T-helper 1 cell treated with Interleukin-12 subunit alpha and Interleukin-12 subunit beta and Interleukin-4 antibody, amounts not matched to agents 30 ng/mL and 1 ng/mL, for 36 hours (primary cell): ENCODE measurements around the gene RAB6A. TPM values are rescaled to one million over a fixed set of nuclear protein-coding genes. Genes with fewer than 3 reads are reported as not detected.
"Not testable (repeated sequence)": the region's sequence is repeated elsewhere in the genome, so short reads cannot be mapped to it uniquely, and the experiment has no call there.

ENCODE experiments used
- intact Hi-C: fragments of 100-400 bp; cut with micrococcal nuclease; formaldehyde crosslinking; loops from one replicate; pipeline ENCODE4 v1.15.1; 2024
- total RNA-seq: library from RNA; stranded (reverse); gene quantifications from 2 replicates; pipeline ENCODE4 v1.2.3, GENCODE V29; 2022

The RAB6A gene
- total RNA-seq, 1 donor from 2014 or later = 96.5 TPM

DNA sequence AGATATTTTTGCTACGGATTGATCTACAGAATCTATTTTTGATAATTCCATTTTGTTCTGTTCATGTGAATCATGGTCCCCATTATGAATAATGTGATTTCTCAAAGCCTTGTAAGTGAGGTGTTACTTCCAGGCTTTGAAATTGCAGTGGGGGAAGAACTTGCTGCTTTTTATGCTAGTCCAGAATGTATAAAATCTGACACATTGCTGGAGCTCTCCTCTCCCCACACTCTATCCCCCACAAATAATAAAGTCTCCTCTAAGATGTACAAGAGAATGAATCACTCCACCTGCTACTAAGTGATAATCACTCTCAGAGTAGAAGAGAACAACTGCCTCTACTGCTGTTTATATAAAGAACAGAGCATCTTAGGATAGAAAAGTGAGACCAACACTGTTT is 5.9 kb upstream of the RAB6A start:
- intact Hi-C loops = loop anchor here (10.0 kb wide), 1 partner anchor 622 kb away; the partner anchor contains the start of gene FCHSD2

DNA sequence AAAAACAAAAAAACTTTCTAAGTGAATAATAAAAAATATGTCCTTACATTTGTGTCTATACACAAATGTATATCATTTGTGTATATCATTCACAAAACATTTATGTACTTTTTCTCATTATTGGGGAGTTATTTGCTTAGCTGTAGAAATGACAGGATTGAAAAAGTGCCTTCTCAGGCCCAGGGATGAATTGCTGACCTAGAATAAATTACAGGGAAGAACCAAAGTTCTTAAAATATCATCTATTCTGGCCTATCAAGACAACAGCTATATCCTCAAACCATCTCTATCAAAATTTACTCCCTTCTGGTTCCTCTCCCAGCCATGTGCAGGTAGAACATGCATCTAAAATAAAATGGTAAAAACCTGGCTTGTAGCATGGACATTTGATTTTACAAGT is 1.9 kb upstream of the RAB6A start:
- intact Hi-C loops = loop anchor here (10.0 kb wide), 1 partner anchor 618 kb away; the partner anchor contains the start of gene FCHSD2

DNA sequence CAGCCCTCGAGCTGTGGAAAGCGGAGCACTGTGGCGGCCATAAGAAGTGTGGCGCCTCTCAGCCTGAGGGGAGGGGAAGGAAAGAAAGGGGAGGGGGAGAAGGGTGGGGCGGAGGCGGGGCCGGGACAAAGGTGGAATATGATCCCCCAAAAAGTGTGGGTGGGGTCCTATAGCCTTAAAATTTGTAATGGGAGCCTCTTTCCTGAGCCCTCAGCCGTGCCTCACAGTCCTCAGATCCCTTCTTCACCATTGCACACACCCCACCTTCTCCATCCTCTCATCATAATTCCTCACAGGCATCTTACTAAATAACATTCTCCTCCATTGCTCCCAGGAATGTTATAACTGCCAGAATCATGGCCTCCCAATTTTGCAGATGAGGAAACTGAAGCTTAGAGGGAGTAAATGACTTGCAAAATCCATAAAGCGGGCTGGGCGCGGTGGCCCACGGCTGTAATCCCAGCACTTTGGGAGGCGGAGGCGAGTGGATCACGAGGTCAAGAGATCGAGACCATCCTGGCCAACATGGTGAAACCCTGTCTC is 600 bp upstream of the RAB6A start:
- intact Hi-C loops = loop anchor here (1.0 to 10.0 kb wide), 10 partner anchors 18 to 947 kb away; partner anchors contain the start of genes ATG16L2, C2CD3, COA4 and FAM168A

DNA sequence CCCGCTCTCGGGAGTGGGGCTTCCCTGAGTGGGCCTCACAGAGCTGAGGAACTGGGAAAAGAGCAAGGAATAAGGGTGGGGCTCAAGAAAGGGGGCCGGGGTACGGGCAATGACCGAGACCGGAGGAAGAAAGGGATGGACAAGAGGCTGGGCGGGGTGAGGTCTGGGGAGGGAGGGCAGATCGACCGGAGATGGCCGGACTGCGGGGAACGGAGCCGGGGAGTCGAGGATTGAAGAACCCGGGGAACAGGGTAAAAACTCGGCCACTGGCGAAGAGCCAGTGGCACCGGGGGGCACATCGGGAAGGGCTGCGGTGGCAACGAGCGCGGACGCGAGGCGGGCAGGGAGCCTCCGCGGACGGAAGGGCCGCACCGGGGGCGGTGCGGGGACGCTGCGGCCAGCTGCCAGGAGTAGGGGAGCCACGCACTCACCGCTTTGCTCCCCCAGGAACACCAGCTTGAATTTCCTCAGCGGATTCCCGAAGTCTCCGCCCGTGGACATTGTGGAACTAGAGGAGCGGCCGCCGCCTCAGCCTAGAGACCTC is 667 bp downstream of the RAB6A start:
- intact Hi-C loops = loop anchor here (10.0 kb wide), 1 partner anchor 615 kb away; the partner anchor contains the start of gene FCHSD2

DNA sequence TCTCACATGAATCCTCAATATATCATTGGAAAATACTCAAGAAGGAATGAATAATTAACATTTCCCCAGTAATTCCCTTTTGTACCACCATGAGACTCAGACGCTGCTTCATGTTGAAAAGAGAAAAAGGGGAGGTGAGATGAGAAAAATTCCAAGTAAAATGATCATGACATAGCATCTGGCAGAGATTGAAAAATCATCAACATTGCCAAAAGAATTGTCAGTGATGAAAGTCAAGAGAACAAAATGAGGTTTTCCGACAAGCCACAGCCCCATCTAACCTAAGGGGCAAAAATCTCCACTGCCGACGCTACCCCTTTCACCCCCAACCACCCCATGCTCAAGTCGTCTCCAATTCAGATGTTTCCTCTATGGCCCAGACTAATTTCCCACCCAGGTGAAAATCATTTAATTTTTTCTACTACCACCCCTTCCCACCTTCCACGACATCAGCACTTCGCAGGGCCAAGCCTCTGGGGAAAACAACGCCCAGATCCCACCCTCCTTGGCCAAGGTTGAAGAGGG is 1.2 kb downstream of the RAB6A start:
- intact Hi-C loops = loop anchor here (5.0 to 10.0 kb wide), 2 partner anchors 42 to 615 kb away; partner anchors contain the start of gene FCHSD2

DNA sequence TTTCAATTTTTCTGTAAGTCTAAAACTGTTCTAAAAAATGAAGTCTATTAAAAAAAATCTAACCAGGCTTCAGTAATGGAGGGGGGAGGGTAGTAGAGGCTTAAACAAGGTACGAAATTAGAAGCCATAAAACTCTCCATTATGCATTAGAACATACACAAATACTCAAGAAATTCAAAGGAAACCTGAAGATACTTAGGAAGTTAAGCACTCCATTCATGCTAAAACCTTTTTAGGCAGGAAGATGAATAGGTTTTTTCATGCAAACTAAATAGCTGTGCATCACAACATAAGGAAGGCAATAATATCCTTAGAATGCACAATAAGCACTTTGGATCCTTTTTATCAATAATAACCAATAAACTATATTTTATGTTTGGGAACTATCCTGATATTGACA is 2.4 kb downstream of the RAB6A start:
- intact Hi-C loops = loop anchor here (5.0 kb wide), 1 partner anchor 41 kb away; no protein-coding TSS in a partner anchor

DNA sequence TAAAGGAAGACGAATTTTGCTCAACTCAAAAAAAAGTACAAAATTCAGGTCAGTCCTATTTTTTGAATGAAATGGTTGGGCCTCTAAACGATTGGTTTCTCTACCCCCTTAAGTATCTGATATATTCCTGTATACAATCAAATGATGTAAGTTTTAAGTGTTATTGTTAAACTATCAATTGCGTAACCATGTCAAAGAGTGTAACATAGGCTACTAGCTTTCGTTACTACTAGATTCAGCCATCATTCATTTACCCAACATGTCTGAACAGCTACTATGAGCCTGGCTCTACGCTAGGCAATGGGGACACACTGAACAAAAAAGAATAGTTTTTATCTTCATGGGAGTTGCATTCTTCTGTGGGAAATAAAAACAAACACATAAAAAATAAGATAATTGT is 3.3 kb downstream of the RAB6A start:
- intact Hi-C loops = loop anchor here (5.0 kb wide), 1 partner anchor 40 kb away; no protein-coding TSS in a partner anchor

DNA sequence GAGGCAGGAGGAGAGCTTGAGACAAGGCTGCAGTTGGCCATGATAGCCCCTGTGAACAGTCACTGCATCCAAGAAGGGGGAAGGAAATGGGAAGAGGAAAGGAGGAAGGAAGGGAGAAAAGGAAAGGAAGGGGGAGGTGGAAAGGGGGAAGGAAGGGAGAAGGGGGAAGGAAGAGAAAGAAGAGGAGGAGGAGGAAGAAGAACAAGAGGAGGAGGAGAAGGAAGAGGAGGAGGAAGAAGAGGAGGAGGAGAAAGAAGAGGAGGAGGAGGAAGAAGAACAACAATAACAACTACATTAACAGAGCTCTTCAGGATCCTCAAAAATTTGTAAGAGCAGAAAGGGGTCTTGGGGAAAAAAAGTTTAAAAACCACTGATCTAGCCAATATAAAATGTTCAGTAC is 5.2 kb downstream of the RAB6A start:
- intact Hi-C loops = loop anchor here (5.0 kb wide), 1 partner anchor 38 kb away; no protein-coding TSS in a partner anchor

DNA sequence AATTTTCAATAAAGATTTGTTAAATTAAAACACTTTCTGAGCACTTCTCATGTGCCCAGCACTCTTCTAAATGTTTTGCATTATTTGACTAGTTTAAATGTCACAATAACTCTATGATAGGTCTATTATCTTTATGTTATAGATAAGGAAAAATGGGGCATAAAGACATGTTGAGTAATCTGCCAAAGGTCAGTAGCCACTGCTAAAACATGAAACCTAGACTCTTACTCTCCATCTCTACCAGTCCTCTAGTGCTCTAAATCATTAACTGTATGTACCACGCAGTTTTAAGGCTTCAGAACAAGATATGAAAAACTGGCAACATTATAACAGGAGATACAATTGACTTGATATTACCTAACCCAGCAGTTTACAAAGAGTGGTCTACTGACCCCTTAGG is 6.9 kb downstream of the RAB6A start:
- intact Hi-C loops = loop anchor here (5.0 kb wide), 1 partner anchor 33 kb away; the partner anchor contains the start of gene MRPL48

DNA sequence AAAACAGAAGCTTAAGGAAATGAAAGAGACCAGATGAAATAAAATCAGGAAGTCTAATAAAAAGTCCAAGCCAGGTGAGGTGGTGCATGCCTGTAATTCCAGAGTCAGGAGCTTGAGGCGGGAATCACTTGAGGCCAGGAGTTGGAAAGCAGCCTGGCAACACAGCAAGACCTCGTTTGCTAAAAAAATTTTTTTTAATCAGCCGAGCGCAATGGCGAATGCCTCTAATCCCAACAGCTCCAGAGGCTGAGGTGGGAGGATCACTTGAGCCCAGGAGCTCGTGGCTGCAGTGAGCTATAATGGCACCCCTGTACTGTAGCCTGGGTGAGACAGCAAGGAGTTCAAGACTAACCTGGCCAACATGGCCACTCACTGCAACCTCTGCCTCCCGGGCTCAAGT is 8.0 kb downstream of the RAB6A start:
- intact Hi-C loops = loop anchor here (5.0 kb wide), 1 partner anchor 34 kb away; the partner anchor contains the start of gene MRPL48

DNA sequence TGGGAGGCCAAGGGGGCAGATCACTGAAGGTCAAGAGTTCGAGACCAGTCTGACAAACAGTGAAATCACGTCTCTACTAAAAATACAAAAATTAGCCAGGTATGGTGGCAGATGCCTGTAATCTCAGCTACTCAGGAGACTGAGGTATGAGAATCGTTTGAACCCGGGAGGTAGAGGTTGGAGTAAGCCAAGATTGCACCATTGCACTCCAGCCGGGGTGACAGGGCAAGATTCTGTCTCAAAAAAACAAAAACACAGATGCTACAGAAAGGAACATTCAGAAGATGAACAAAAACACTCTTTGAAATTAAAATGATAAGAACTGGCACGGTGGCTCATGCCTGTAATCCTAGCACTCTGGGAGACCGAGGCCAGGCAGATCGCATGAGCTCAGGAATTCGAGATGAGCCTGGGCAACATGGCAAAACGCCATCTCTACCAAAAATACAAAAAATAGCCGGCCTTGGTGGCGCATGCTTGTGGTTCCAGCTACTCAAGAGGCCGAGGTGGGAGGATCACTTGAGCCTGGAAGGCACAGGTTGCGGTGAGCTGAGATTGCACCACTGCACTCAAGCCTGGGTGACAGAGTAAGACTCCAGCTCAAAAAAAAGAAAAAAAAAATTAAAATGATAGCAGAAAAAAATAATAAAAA is 8.5 kb downstream of the RAB6A start:
- intact Hi-C loops = loop anchor here (5.0 kb wide), 1 partner anchor 35 kb away; the partner anchor contains the start of gene MRPL48

DNA sequence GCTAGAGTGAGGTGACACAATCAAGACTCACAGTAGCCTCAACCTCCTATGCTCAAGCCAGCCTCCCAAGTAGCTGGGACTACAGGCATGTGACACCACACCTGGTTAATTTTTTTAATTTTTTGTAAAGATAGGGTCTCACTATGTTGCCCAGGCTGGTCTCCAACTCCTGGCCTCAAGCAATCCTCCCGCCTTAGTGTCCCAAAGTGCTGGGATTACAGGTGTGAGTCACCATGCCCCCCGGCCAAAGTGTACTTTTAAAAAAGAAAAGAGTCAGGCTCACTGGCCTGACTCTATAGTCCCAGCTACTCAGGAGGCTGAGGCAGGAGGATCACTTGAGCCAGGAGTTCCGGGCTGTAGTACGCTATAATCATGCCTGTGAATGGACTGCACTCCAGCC is 10.0 kb downstream of the RAB6A start:
- intact Hi-C loops = loop anchor here (5.0 kb wide), 1 partner anchor 36 kb away; the partner anchor contains the start of gene MRPL48

DNA sequence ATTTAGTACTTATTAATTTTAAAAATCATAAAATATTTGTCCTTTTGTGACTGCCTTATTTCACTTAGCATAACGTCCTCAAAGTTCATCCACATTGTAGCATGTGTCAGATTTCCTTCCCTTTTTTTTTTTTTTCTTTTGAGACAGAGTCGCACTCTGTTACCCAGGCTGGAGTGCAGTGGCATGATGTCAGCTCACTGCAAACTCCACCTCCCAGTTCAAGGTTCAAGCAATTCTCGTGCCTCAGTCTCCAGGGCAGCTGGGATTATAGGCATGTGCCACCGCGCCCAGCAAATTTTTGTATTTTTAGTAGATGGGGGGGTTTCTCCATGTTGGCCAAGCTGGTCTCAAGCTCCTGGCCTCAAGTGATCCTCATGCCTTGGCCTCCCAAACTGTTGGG is 10.6 kb downstream of the RAB6A start:
- intact Hi-C loops = loop anchor here (5.0 kb wide), 1 partner anchor 37 kb away; the partner anchor contains the start of gene MRPL48

DNA sequence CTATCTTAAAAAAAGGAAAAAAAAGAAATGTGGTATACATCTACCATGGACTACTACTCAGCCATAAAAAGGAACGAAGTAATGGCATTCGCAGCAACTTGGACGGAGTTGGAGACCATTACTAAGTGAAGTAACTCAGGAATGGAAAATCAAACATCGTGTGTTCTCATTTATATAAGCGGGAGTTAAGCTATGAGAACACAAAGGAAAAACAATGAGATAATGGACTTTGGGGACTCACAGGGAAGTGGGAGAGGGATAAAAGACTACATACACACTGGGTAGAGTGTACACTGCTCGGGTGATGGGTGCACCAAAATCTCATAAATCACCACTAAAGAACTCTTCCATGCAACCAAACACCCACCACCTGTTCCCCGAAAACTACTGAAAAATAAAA is 11.8 kb downstream of the RAB6A start:
- intact Hi-C loops = no loop called here

DNA sequence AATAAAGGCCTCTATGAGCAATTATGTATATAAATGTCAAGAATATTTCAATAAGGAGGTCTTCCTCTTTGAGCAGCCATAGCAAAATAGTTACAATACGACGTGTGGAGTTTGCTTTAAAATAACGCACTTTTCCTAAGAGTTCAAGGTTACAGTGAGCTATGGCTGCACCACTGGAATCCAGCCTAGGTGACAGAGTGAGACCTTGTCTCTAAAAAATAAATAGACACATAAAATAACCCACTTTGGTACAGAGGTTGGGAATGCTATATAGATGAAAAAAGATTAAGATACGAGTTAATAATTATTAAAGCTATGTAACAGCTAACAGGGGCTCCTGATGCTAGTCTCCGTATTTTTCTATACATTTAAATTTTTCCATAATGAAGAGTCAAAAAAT is 12.6 kb downstream of the RAB6A start:
- intact Hi-C loops = no loop called here

DNA sequence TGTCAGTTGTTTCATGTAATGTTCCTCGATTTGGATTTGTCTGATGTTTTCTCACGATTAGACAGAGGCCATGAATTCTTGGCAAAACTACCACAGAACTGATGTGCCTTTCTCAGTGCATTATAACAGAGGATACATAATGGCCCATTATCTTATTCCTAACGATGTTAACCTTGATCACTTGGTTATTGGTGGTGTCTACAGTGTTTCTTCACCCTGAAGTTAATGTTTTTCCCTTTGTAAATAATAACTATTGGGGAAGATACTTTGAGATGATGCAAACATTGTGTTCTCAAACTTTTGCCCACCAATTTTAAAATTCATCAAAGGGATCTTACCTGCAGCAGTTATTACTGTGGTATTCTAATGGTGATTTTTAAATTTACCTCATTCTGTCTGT is 13.1 kb downstream of the RAB6A start:
- intact Hi-C loops = no loop called here

DNA sequence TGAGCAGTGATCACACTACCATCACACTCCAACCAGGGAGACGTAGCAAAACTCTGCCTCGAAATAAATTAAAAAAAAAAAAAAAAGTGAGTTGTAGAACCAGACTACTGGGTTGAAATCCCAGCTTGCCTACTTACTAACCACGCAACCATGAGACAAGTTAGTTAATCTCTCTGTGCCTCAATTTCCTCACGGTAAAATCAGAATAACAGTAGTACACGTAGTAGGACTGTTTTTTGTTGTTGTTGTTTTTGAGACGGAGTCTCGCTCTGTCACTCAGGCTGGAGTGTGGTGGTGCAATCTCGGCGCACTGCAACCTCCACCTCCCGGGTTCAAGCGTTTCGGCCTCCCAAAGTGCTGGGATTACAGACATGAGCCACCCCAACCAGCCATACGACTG is 14.2 kb downstream of the RAB6A start:
- intact Hi-C loops = no loop called here

DNA sequence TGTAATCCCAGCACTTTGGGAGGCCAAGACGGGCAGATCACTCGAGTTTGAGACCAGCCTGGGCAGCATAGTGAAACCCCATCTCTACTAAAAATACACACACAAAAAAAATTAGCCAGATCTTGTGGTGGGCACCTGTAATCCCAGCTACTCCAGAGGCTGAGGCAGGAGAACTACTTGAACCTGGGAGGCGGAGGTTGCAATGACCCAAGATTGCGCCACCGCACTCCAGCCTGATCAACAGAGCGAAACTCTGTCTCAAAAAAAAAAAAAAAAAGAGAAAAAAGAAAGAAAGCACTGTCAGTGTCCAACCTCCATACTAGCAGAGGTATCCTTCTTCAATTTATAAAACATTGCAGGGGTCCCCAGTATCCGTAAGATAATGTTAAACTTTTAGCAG is 17.8 kb downstream of the RAB6A start:
- intact Hi-C loops = no loop called here

DNA sequence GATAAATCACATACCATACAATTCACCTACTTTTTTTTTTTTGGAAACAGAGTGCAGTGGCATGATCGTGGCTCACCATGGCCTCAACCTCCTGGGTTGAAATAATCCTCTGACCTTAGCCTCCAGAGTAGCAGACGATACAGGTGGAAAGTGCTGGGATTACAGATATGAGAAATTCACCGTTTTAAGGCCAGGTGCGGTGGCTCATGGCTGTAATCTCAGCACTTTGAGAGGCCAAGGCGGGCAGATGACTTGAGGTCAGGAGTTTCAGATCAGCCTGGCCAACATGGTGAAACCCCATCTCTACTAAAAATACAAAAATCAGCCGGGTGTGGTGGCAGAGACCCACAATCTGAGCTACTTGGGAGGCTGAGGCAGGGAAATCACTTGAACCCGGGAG is 24.9 kb downstream of the RAB6A start:
- intact Hi-C loops = not testable (repeated sequence)

DNA sequence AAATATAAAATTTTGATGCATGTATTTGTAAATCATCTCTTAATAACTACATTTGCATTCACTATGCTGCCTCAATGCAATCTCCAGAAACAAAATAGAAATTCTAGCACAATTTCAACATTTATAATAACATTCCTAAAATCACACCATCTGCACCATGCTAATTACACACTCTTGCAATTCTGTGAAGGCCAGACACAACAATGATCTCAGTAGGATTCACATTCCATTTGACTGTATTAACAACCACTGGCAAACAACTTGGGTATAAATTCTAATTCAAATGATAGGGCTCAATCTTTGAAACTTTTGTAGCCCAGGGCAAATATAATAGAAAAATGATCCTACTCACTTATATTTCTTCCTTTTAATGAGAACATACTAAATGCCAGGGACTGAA is 25.9 kb downstream of the RAB6A start:
- intact Hi-C loops = no loop called here

DNA sequence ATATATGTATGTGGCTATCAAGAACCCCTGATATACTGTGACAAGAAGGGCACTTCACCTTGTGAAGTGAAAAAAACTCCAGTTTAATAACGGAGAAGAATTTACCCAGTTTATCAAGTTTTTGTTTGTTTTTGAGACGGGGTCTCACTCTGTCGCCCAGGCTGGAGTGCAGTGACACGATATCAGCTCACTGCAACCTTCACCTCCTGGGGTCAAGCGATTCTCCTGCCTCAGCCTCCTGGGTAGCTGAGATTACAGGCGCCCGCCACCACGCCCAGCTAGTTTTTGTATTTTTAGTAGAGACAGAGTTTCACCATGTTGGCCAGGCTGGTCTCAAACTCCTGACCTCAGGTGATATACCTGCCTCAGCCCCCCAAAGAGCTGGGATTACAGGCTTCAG is 26.9 kb downstream of the RAB6A start:
- intact Hi-C loops = not testable (repeated sequence)

DNA sequence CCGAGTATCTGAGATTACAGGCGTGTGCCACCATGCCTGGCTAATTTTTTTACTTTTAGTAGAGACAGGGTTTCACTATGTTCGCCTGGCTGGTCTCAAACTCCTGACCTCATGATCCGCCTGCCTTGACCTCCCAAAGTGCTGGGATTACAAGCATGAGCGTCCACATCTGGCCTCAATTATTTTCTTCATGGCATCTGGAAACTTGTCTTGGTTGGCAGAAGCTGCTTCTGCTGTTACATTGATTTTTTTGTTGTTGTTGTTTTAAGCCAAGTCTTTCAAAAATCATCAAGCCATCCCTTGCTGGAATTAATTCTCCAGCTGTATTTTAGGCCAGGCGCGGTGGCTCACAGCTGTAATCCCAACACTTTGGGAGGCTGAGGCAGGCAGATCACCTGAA is 27.9 kb downstream of the RAB6A start:
- intact Hi-C loops = not testable (repeated sequence)
